Measurements from ENCODE around the gene BRF1. TPM values are rescaled to one million over a fixed set of nuclear protein-coding genes. Genes with fewer than 3 reads are reported as not detected.
A peak's percentile ranks its signal among the peaks of the same experiment; 100 is the strongest.

BRF1 gene
- total and polyA plus RNA-seq, 2 of the 8 experiments (the other 6 are each of a cell fraction or from before 2014, with no cell fraction given), result 7.7 to 18.3 TPM

DNA sequence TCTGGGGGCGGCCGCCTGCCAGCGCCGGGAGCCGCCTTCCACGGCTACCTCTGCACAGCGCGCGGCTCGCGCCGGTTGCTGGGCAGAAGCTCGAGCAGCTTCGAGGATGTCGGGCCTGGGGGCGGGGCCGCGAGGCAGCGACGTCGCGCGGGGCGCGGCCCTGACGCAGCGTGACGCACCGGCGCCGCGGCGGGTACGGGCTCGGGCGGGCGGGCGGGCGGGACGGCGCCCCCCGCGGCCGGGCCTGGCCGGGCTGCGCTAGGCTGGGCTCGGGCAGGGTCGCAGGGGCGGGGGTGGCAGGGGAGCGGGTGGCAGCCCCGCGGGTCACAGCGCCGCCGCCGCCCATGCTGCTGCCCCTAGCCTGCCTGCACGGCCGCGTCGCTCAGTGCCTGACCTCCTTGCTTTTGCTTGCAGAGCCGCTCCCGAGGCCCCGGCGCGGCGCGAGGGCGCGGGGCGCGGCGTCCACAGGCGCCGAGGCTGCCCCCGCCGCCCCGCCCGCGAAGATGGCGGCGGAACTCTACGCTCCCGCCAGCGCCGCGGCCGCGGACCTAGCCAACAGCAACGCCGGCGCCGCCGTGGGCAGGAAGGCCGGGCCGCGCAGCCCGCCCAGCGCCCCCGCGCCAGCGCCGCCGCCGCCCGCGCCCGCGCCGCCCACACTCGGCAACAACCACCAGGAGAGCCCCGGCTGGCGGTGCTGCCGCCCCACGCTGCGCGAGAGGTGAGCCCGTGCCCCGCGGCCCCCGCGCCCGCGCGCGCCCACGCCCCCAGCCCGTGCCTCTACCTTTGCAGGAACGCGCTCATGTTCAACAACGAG lies 52.2 kb downstream of the BRF1 start, which contains the start of gene BTBD6 (continued):
- TF ChIP-seq RXRA (IDR thresholded peaks at IDR 0.05; ENCODE audit: insufficient read depth, low read depth, low read length) (no peak), HDAC6 (IDR thresholded peaks at IDR 0.05; ENCODE audit: low read depth, low read length) (no peak), CREB1 (IDR thresholded peaks at IDR 0.05) (peak; percentile 79), RFX5 (IDR thresholded peaks at IDR 0.05; ENCODE audit: borderline replicate concordance, low read depth, low read length) (peak; percentile 82), GABPA (IDR thresholded peaks at IDR 0.05; ENCODE audit: borderline replicate concordance, insufficient read depth, low read length) (no peak), TAF1 (IDR thresholded peaks at IDR 0.05; ENCODE audit: low read depth, low read length) (no peak), KDM1A (IDR thresholded peaks at IDR 0.05; ENCODE audit: borderline replicate concordance, low read length) (no peak), CHD2 (IDR thresholded peaks at IDR 0.05; ENCODE audit: low read length) (no peak), SIRT6 (IDR thresholded peaks at IDR 0.05; ENCODE audit: low read length) (no peak), TAF7 (optimal IDR thresholded peaks at IDR 0.05; ENCODE audit: borderline replicate concordance, low read depth, low read length) (no peak), HDAC2 (IDR thresholded peaks at IDR 0.05; ENCODE audit: borderline replicate concordance in 1 of 2, low read depth in 2 of 2, low read length in 2 of 2) (no peak; a peak in 1 of 4 replicates), CEBPB (IDR thresholded peaks at IDR 0.05; ENCODE audit: low read depth, low read length) (no peak), SAP30 (IDR thresholded peaks at IDR 0.05; ENCODE audit: insufficient read depth, insufficient replicate concordance, low read length) (no peak), YY1 (IDR thresholded peaks at IDR 0.05; ENCODE audit: low read depth, low read length) (0 out of 2 replicates have a peak, but pooled peaks have one; percentile 21), SP2 (IDR thresholded peaks at IDR 0.05; ENCODE audit: low read length) (no peak), MAFK (IDR thresholded peaks at IDR 0.05; ENCODE audit: low read depth, low read length) (no peak)
- TF ChIP-seq, protein P1, sequence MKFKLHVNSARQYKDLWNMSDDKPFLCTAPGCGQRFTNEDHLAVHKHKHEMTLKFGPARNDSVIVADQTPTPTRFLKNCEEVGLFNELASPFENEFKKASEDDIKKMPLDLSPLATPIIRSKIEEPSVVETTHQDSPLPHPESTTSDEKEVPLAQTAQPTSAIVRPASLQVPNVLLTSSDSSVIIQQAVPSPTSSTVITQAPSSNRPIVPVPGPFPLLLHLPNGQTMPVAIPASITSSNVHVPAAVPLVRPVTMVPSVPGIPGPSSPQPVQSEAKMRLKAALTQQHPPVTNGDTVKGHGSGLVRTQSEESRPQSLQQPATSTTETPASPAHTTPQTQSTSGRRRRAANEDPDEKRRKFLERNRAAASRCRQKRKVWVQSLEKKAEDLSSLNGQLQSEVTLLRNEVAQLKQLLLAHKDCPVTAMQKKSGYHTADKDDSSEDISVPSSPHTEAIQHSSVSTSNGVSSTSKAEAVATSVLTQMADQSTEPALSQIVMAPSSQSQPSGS (IDR thresholded peaks at IDR 0.05; ENCODE audit: low read length), result no peak
- TF ChIP-seq, protein P2, sequence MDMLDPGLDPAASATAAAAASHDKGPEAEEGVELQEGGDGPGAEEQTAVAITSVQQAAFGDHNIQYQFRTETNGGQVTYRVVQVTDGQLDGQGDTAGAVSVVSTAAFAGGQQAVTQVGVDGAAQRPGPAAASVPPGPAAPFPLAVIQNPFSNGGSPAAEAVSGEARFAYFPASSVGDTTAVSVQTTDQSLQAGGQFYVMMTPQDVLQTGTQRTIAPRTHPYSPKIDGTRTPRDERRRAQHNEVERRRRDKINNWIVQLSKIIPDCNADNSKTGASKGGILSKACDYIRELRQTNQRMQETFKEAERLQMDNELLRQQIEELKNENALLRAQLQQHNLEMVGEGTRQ (IDR thresholded peaks at IDR 0.05; ENCODE audit: low read length), result no peak
- TF ChIP-seq, protein P3, sequence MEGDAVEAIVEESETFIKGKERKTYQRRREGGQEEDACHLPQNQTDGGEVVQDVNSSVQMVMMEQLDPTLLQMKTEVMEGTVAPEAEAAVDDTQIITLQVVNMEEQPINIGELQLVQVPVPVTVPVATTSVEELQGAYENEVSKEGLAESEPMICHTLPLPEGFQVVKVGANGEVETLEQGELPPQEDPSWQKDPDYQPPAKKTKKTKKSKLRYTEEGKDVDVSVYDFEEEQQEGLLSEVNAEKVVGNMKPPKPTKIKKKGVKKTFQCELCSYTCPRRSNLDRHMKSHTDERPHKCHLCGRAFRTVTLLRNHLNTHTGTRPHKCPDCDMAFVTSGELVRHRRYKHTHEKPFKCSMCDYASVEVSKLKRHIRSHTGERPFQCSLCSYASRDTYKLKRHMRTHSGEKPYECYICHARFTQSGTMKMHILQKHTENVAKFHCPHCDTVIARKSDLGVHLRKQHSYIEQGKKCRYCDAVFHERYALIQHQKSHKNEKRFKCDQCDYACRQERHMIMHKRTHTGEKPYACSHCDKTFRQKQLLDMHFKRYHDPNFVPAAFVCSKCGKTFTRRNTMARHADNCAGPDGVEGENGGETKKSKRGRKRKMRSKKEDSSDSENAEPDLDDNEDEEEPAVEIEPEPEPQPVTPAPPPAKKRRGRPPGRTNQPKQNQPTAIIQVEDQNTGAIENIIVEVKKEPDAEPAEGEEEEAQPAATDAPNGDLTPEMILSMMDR (IDR thresholded peaks at IDR 0.05; ENCODE audit: control extremely low read depth in 1 of 3, insufficient read depth in 1 of 3, low read depth in 1 of 3, low read length in 3 of 3), result no peak
